ENCODE data around the gene BANK1.

Gene BANK1

DNA sequence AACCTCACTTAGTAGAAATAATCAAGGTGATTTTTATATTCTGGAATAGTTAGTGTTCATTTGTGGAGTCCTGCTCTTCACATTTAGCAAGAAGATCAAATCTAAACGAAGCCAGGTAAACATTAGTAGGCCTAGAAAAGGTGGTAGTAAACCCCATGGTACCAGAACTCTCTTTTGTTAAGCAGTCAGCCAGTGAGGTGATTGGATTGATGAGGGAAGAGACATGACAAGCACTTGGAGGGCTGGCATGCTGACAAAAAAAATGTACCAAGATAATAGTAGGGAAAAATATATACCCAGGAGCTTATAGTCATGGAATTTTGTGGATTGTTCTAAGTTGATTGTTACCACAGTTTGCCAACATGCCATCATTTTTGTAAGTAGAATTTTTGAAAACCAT, 163.8 kb downstream of the BANK1 start:
- H3K27ac Mint-ChIP-seq: peak overlapping the region; percentile 68
- no peaks in the 10 kb centered on the region for H3K27me3 Mint-ChIP-seq (ENCODE audit: low read depth, poor library complexity)

GRCh38 chr4:101954975-101955678, 164.6 kb downstream of the BANK1 start:
- peaks cover 43% of the 10 kb centered on the region for H3K4me1 Mint-ChIP-seq
- no peaks in the 10 kb centered on the region for H3K27me3 Mint-ChIP-seq (ENCODE audit: low read depth, poor library complexity)
- H3K36me3 Mint-ChIP-seq (ENCODE audit: low read depth): no peaks in the 10 kb centered on the region
- TF ChIP-seq, protein P1, sequence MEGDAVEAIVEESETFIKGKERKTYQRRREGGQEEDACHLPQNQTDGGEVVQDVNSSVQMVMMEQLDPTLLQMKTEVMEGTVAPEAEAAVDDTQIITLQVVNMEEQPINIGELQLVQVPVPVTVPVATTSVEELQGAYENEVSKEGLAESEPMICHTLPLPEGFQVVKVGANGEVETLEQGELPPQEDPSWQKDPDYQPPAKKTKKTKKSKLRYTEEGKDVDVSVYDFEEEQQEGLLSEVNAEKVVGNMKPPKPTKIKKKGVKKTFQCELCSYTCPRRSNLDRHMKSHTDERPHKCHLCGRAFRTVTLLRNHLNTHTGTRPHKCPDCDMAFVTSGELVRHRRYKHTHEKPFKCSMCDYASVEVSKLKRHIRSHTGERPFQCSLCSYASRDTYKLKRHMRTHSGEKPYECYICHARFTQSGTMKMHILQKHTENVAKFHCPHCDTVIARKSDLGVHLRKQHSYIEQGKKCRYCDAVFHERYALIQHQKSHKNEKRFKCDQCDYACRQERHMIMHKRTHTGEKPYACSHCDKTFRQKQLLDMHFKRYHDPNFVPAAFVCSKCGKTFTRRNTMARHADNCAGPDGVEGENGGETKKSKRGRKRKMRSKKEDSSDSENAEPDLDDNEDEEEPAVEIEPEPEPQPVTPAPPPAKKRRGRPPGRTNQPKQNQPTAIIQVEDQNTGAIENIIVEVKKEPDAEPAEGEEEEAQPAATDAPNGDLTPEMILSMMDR (IDR thresholded peaks at IDR 0.05): no peak
- no peak for DNase-seq
- no peak overlapping the region for H3K4me3 Mint-ChIP-seq
- no peaks in the 10 kb centered on the region for H3K9me3 Mint-ChIP-seq
- H3K27ac Mint-ChIP-seq: peak overlapping the region; percentile 68

More for the DNA sequence above, 163.8 kb downstream of the BANK1 start:
- Mint-ChIP-seq H3K4me3 (no peak overlapping the region), H3K36me3 (ENCODE audit: low read depth) (no peaks in the 10 kb centered on the region), H3K9me3 (no peaks in the 10 kb centered on the region), H3K4me1 (peaks cover 43% of the 10 kb centered on the region)
- TF ChIP-seq, protein P1 (IDR thresholded peaks at IDR 0.05): no peak
- DNase-seq: no peak

GRCh38 chr4:101956068-101956825, 165.7 kb downstream of the BANK1 start:
- Mint-ChIP-seq H3K27me3 (ENCODE audit: low read depth, poor library complexity) (no peaks in the 10 kb centered on the region), H3K9me3 (no peaks in the 10 kb centered on the region), H3K4me1 (peaks cover 43% of the 10 kb centered on the region), H3K27ac (no peak overlapping the region), H3K4me3 (no peak overlapping the region), H3K36me3 (ENCODE audit: low read depth) (no peaks in the 10 kb centered on the region)
- TF ChIP-seq, protein P1 (IDR thresholded peaks at IDR 0.05): no peak
- no peak for DNase-seq

GRCh38 chr4:101958547-101958946, 168.0 kb downstream of the BANK1 start:
- no peak overlapping the region for H3K4me3 Mint-ChIP-seq
- H3K4me1 Mint-ChIP-seq: peaks cover 31% of the 10 kb centered on the region
- DNase-seq: no peak
- H3K27ac Mint-ChIP-seq: no peak overlapping the region
- TF ChIP-seq, protein P1 (IDR thresholded peaks at IDR 0.05): no peak
- no peaks in the 10 kb centered on the region for H3K27me3 Mint-ChIP-seq (ENCODE audit: low read depth, poor library complexity)
- H3K9me3 Mint-ChIP-seq: no peaks in the 10 kb centered on the region
- no peaks in the 10 kb centered on the region for H3K36me3 Mint-ChIP-seq (ENCODE audit: low read depth)

GRCh38 chr4:101960431-101960830, 169.9 kb downstream of the BANK1 start:
- TF ChIP-seq, protein P1 (IDR thresholded peaks at IDR 0.05): no peak
- Mint-ChIP-seq H3K36me3 (ENCODE audit: low read depth) (no peaks in the 10 kb centered on the region), H3K4me1 (peaks cover 12% of the 10 kb centered on the region), H3K4me3 (no peak overlapping the region), H3K27ac (no peak overlapping the region), H3K9me3 (no peaks in the 10 kb centered on the region), H3K27me3 (ENCODE audit: low read depth, poor library complexity) (no peaks in the 10 kb centered on the region)
- DNase-seq: no peak
